Neural cell (in vitro differentiated cells): ENCODE measurements around the gene RANBP10.

Source experiments
- CTCF ChIP-seq: fragments of 450-650 bp; IDR thresholded peaks from 2 replicates; pipeline ENCODE4 v1.5.1; 2014; ENCODE audit warnings: antibody characterized with exemption, mild to moderate bottlenecking, moderate library complexity; ENCODE audit not compliant: poor library complexity, severe bottlenecking
- EP300 ChIP-seq: fragments of 450-650 bp; conservative IDR thresholded peaks from 2 replicates; pipeline ENCODE4 v1.6.1; 2014; ENCODE audit warnings: antibody characterized with exemption, mild to moderate bottlenecking, moderate library complexity; ENCODE audit not compliant: poor library complexity, severe bottlenecking
- MXI1 ChIP-seq: fragments of 450-650 bp; conservative IDR thresholded peaks from 2 replicates; pipeline ENCODE4 v1.6.1; 2014; ENCODE audit warnings: antibody characterized with exemption, mild to moderate bottlenecking; ENCODE audit not compliant: poor library complexity, severe bottlenecking
- POLR2AphosphoS5 ChIP-seq: IDR thresholded peaks from 2 replicates; pipeline ENCODE4 v1.6.1; 2012
- TAF1 ChIP-seq: IDR thresholded peaks from 2 replicates; pipeline ENCODE4 v1.6.1; 2012; ENCODE audit warnings: low read depth

DNA sequence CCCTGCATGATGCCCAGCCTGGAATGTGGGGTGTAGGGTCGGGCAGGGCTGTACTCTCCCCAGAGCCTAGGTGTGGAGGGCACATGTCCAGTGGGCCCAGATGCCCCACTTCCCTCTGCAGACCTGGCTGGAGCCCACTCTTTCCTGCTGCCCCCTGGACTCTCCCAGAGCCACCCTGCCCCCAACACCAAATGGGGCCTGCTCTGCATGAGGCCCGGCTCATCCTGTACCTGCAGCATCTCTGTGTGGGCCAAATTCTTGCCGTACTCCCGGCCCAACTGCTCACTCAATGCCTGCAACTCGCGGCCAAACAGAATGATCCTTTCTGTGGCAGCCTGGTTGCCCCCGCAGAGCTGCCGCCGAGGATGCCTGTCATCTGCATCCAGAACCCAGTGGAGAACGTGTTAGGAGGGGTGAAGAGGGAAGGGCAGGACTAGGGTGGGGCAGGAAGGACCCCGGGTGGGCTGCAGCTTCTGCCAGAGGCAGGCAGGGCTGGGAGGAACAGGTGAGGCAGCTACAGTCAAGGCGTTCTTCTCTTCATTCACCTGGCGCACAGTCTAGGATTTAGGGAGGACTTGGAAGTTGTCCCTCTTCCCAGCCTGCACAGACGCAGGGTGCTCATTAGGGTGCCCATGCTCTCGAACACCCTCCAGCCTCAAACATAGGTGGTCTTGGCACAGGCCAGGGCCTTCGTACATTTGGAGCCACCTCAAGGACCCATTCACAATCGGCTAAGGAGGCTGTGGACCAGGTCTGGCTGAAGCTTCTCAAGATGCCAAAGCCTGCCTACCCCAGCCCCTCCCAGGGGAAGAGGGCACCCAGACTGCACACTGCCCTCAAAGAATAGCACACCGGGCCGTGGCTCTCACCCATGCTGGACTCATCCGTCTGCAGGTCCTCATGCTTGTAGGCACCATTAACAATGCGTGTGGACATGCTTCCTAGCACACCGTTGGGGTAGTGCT, 78.6 kb downstream of the RANBP10 start:
- TF ChIP-seq CTCF, result no peak
- no peak for TF ChIP-seq POLR2AphosphoS5
- no peak for TF ChIP-seq MXI1
- TF ChIP-seq TAF1, result no peak
- no peak for TF ChIP-seq EP300
